MG63 (cell line): ENCODE measurements around the gene ASIC1. TPM values are rescaled to one million over a fixed set of nuclear protein-coding genes. Genes with fewer than 3 reads are reported as not detected.

ENCODE experiments used
- DNase-seq: peaks from one replicate; pipeline ENCODE4 v3.0.0-alpha.2; 2020
- H3K27me3 ChIP-seq: fragments of 250-450 bp; sonication (Bioruptor Pico); 2 replicates; pipeline ENCODE4 v1.5.1; 2020; ENCODE audit warnings: mild to moderate bottlenecking, moderate library complexity
- H3K36me3 ChIP-seq: fragments of 250-450 bp; sonication (Bioruptor Pico); 2 replicates; pipeline ENCODE4 v1.5.1; 2020; ENCODE audit warnings: mild to moderate bottlenecking, moderate library complexity
- H3K4me3 ChIP-seq: fragments of 250-450 bp; sonication (Bioruptor Pico); 2 replicates; pipeline ENCODE4 v1.5.1; 2020; ENCODE audit warnings: mild to moderate bottlenecking, moderate library complexity
- H3K9me3 ChIP-seq: fragments of 250-450 bp; sonication (Bioruptor Pico); 2 replicates; pipeline ENCODE4 v1.5.1; 2020; ENCODE audit warnings: mild to moderate bottlenecking, moderate library complexity
- total RNA-seq: library from RNA; depleted of rRNA; stranded (reverse); fragments of >200 nt; shearing (Covaris generic); gene quantifications from 2 replicates; pipeline ENCODE4 v1.2.3, GENCODE V29; 2014; ENCODE audit warnings: low replicate concordance

ASIC1 gene
- total RNA-seq, 1 experiment from 2014 or later = 1.5 TPM

- no peaks in the 10 kb centered on the region for H3K9me3 ChIP-seq
- H3K27me3 ChIP-seq = peaks cover 10% of the 10 kb centered on the region
- H3K4me3 ChIP-seq = no peak overlapping the region
- no peak for DNase-seq
- no peaks in the 10 kb centered on the region for H3K36me3 ChIP-seq
Observed at GRCh38 chr12:50052964-50053363, 4.4 kb upstream of the ASIC1 start.

DNA sequence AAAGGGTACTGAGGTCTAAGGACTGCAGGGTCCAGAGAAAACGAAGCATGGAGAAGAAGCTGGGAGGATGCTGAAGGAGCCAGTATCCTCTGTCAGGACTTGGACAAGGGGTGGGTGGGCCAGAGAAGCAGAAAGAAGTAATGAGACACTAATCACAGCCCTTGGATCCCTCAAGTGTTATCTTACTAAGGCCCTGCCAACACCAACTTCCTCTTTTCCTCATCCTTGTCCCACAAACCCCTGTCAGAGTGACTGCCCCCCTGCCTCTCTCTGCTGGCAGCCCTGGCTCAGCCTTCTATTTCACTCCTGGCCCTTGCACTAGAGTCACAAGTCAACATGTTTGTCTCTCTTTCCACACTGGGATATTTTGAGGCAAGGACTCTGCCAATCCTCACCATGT is 3.8 kb upstream of the ASIC1 start:
- H3K9me3 ChIP-seq = no peaks in the 10 kb centered on the region
- H3K36me3 ChIP-seq = no peaks in the 10 kb centered on the region
- H3K4me3 ChIP-seq = no peak overlapping the region
- peaks cover 10% of the 10 kb centered on the region for H3K27me3 ChIP-seq
- DNase-seq = no peak

DNA sequence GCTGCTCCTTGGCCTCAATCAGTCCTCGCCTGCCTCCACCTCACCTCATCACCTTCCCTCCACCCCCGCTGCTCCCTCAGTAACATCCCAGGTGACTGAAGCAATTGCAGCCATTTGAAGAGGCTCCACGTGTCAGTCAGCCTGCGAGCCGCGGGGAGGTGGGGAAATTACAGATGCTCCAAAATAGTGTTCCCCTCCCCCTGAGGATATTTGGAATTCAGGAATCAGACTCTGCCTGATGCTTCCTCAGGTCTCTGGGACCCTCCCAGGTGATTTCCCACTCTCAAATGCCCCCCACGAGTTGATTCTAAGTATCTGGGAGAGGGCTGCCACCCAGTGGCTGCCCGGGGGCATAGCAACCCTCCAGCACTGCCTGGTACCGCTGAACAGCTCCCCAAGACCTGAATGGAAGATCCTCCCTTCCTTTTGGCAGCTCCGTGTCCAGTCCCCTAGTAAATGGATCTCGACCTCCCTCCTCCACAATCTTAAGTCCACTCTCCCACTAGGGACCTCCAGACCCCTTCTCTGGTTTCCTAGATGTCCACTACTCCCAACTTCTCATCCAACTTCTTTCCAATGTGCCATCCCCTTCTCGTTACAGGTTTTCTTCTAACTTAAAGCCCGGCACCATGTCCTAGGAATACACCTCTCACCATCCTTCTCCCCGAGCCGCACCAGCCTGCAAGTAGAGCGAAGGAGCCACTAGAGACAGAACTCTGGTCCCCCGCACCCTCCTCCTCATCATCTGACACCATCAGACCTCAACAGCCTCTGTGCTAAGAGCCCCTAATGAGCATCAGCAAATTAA is 1.4 kb upstream of the ASIC1 start:
- peak; percentile 23 for DNase-seq
- H3K36me3 ChIP-seq = no peaks in the 10 kb centered on the region
- H3K27me3 ChIP-seq = peaks cover 10% of the 10 kb centered on the region
- no peak overlapping the region for H3K4me3 ChIP-seq
- no peaks in the 10 kb centered on the region for H3K9me3 ChIP-seq

DNA sequence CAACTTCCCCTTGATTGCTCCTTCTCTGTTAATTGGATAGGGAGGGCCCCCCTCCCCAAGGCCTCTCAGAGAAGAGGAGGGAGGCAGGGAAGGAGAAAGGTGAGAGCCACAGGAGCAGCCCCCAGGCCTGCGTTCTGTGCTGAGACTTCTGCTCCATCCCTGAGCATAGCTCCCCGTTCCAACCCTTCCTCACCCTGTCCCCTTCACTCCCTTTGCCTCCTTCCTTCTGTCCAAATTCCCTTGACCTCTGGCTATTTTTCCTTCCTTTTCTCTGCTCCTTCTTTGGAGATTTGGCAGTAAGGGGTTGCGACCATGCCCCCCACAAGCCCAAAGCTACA is 788 bp upstream of the ASIC1 start:
- H3K4me3 ChIP-seq = peak overlapping the region; percentile 57; the same call in 1 of the 2 replicates

DNA sequence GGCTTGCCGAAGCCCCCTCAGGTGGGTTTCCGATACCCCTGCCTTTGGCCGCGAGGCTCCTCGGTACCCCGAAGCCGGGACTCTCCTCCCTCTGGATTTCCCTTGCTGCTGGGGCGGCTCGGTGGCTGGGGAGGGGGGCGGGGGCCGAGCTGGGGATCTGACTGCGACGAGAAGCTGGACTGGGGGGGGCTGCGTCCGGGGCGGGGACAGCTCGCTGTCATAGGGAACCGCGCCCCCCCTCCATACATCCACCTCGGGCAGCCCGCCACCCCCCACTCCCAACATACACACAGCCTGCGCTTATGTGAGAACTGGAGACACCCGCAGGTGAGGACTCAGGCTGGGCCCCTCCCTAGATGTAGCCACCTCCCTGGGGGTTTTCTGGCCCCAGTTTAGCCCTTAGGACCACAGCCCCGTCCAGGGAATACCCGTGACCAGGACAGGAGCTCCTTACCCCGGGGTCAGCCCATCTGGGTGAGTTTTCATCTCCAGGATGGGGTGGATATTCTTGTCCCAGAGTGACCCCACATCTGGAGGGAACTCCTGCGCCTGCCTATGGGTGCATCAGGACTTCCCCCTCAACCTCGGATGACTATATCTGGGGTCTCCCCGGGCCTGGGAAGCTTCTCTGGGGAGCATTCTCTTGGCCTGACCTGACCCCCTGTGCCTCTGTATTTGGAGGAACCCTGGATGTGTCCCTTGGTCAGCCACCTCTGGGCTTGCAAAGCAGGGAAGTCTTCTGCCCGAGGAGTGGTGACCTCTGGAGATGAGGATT is 687 bp downstream of the ASIC1 start:
- peaks cover 10% of the 10 kb centered on the region for H3K27me3 ChIP-seq
- peak overlapping the region; percentile 57 for H3K4me3 ChIP-seq
- H3K9me3 ChIP-seq = no peaks in the 10 kb centered on the region
- DNase-seq = no peak
- H3K36me3 ChIP-seq = no peaks in the 10 kb centered on the region

More for the DNA sequence above, 788 bp upstream of the ASIC1 start:
- H3K36me3 ChIP-seq = no peaks in the 10 kb centered on the region
- DNase-seq = no peak
- no peaks in the 10 kb centered on the region for H3K9me3 ChIP-seq
- H3K27me3 ChIP-seq = peaks cover 10% of the 10 kb centered on the region

DNA sequence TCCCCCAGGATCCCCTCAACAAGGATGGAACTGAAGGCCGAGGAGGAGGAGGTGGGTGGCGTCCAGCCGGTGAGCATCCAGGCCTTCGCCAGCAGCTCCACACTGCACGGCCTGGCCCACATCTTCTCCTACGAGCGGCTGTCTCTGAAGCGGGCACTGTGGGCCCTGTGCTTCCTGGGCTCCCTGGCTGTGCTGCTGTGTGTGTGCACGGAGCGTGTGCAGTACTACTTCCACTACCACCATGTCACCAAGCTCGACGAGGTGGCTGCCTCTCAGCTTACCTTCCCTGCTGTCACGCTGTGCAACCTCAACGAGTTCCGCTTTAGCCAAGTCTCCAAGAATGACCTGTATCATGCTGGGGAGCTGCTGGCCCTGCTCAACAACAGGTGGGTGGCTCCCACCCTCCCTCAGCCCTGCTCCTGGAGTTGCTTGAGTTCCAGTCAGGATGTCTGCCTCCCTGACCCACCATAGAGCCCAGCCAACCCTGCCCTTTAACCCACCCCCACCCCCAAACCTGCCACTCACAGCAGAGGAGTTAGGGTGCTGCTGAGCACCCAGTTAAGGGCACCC is 1.4 kb downstream of the ASIC1 start:
- Histone ChIP-seq H3K9me3 (no peaks in the 10 kb centered on the region), H3K4me3 (no peak overlapping the region), H3K36me3 (no peaks in the 10 kb centered on the region), H3K27me3 (peaks cover 10% of the 10 kb centered on the region)
- DNase-seq = no peak

GRCh38 chr12:50059440-50060119 is 2.2 kb downstream of the ASIC1 start:
- Histone ChIP-seq H3K9me3 (no peaks in the 10 kb centered on the region), H3K27me3 (peaks cover 10% of the 10 kb centered on the region), H3K4me3 (no peak overlapping the region), H3K36me3 (no peaks in the 10 kb centered on the region)
- no peak for DNase-seq

DNA sequence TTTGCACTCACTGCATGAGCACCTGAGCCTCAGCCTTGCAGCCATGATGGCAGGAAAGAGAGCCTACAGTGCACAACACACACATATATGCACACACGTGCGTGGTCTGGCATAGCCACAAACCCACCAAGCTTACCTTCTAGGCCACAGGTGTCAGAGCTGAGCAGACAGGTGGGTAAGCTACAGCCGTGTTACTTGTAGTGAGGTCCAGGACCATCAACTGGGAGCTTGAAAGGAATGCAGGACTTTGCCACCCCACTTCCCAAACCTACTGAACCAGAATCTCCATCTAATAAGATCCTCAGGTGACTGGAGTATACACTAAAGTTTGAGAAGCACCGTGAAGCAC is 2.7 kb downstream of the ASIC1 start:
- no peaks in the 10 kb centered on the region for H3K9me3 ChIP-seq
- H3K36me3 ChIP-seq = no peaks in the 10 kb centered on the region
- no peak for DNase-seq
- peaks cover 10% of the 10 kb centered on the region for H3K27me3 ChIP-seq
- no peak overlapping the region for H3K4me3 ChIP-seq

DNA sequence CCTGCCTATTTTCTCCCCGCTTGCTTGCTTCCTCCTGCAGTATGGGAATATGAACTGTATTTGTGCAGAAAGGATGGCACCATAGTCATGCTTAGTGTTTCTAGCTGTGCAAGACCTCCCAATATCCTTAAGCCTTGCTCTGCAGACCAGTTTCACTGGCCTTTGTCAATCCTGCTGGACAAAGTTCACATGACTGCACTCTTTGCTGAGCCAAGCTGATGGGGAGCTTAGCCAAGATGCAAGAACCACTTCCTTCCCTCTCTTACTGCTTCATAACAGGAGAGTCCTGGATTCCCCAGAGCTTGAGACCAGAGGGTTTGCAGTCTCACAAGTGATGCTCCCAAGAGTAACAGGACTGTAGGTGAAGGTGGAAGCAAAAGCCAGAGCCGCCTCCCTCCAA is 3.8 kb downstream of the ASIC1 start:
- DNase-seq = no peak
- Histone ChIP-seq H3K36me3 (no peaks in the 10 kb centered on the region), H3K9me3 (no peaks in the 10 kb centered on the region), H3K27me3 (peaks cover 8% of the 10 kb centered on the region), H3K4me3 (no peak overlapping the region)

DNA sequence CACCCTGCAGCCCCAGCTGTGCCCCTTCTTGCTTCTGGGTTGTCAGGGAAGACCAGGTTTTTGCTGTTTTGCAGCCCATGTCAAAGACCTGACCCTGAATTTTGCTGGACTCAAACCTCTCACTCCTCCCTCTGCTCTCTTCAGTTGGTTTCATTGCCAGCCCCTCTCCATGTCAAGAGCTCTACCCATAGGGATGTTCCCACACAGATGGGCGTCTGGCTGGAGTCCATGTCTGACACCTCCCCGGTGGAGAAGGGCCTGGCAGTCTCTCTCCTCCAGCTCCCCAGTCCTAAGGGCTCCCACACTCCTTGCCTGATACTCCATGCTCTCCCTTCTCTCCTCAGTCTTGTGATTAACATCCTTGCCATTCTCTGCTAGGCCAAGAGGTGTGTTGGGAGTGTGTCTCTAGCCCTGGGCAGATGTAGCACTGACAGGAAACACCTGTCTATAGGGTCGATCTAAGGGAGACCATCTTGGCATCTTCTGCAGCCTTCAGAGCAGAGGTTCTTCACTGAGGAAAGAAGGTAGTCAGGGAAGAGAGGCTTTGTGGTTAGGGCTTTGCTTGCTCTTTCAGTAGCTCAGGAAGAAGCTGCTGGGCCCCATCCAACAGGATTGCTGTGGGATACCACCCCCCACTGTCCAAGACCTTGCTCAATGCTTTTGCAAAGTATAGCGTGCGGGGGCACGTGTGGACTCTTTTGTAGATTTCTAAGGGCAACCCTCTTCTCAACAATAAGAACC is 4.7 kb downstream of the ASIC1 start:
- no peak overlapping the region for H3K4me3 ChIP-seq
- H3K36me3 ChIP-seq = no peaks in the 10 kb centered on the region
- H3K9me3 ChIP-seq = no peaks in the 10 kb centered on the region
- DNase-seq = no peak
- H3K27me3 ChIP-seq = no peaks in the 10 kb centered on the region

DNA sequence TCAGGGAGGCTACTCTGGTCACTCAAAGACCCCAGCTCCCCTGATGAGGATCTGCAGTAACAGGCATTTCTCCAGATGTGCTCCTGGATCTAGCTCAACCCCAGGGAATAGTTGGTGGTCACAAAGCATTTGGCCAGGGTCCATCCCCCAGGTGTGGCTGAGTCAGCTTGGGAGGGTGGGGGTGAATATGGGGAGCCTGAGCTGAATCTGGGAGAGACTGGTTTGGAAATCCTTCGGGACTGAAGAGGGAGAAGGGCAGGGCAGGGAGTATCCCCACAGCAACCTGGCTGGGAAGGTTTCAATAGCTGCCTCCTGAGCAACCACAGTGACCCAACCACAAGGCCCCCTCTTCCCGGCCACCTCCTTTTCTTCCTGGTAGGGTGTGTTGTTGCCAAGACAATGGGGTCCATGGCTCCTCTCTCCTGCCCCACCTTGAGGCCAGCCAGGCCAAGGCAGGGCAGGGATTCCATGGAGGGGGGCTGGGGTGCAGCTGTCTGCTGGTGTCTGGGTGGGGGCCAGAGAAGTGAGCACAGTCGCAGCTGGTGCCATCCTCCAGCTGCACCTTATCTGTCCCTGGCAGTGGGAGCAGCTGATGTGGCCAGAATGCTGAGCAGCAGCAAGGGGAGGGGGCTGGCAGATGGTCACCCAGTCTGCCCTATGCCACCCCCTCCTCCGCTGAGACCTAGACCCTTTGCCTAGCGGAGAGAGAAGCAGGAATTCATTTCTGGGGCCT is 5.5 kb downstream of the ASIC1 start:
- DNase-seq = no peak
- Histone ChIP-seq H3K27me3 (no peaks in the 10 kb centered on the region), H3K4me3 (no peak overlapping the region), H3K36me3 (no peaks in the 10 kb centered on the region), H3K9me3 (no peaks in the 10 kb centered on the region)

GRCh38 chr12:50065726-50066310 is 8.4 kb downstream of the ASIC1 start:
- Histone ChIP-seq H3K36me3 (no peaks in the 10 kb centered on the region), H3K27me3 (no peaks in the 10 kb centered on the region), H3K4me3 (no peak overlapping the region), H3K9me3 (no peaks in the 10 kb centered on the region)
- DNase-seq = no peak

DNA sequence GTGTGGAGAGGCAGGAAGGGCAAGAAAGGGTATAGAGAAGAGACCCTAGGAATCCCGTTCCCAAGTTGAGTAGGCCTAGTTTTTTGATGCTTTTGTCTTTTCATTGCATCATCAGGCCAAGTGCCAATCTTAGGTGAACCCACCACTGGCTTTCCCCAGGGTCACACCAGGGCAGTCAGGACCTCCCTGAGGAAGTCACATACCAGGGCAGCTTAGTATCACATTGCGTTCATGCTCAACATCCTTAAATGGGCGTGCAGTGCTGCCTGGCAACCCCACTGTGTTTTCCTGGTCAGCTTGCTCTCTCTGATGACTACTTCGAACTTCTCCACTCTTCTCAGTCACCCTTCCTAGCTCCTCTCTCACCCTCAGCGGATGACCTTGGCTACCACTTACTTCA is 9.0 kb downstream of the ASIC1 start:
- DNase-seq = peak; percentile 36
- H3K27me3 ChIP-seq = no peaks in the 10 kb centered on the region
- H3K36me3 ChIP-seq = no peaks in the 10 kb centered on the region
- H3K4me3 ChIP-seq = no peak overlapping the region
- H3K9me3 ChIP-seq = no peaks in the 10 kb centered on the region

DNA sequence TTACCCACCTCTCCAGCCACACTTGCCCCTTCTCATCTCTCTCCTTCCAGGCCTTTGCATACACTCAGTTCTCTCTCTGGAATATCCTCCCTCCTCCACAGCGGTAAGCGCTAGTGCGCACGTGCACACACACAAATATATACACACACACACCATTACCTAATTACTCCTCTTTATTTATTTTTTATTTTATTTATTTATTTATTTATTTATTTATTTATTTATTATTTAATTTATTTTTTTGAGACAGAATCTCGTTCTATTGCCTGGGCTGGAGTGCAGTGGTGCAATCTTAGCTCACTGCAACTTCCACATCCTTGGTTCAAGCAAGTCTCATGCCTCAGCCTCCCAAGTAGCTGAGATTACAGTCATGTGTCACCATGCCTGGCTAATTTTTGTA is 11.7 kb downstream of the ASIC1 start:
- DNase-seq = no peak
- H3K4me3 ChIP-seq = no peak overlapping the region
- H3K9me3 ChIP-seq = no peaks in the 10 kb centered on the region
- H3K27me3 ChIP-seq = no peaks in the 10 kb centered on the region
- no peaks in the 10 kb centered on the region for H3K36me3 ChIP-seq

DNA sequence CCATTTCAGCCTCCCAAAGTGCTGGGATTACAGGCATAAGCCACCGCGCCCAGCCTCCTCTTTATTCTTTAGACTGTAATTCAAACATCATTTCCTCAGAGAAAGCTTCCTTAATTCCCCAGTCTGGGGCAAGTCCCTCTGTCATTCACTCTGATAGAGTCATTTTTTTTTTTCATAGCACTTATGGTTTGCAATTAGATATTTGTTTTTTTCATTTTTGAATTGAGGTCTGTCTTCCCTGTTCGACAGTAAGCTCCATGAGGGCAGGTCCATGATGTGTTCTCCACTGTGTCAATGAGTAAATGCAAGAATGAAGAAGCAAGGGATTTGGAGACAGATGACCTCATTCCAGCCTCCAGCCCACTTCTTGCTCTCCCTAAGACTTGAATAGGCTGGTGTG is 12.1 kb downstream of the ASIC1 start:
- Histone ChIP-seq H3K36me3 (no peaks in the 10 kb centered on the region), H3K27me3 (no peaks in the 10 kb centered on the region), H3K4me3 (no peak overlapping the region), H3K9me3 (no peaks in the 10 kb centered on the region)
- no peak for DNase-seq
